GM18867 (cell line): ENCODE measurements around the gene KCNJ11.
A peak's percentile ranks its signal among the peaks of the same experiment; 100 is the strongest.

Experiments
- ATAC-seq: cut with Tn5 transposase; IDR thresholded peaks from one replicate; pipeline ENCODE4 v1.9.1; 2021; ENCODE audit warnings: mild to moderate bottlenecking, moderate library complexity; ENCODE audit not compliant: unreplicated experiment

KCNJ11 gene

GRCh38 chr11:17369094-17369493 is 19.4 kb downstream of the KCNJ11 start:
- no peak for ATAC-seq

- ATAC-seq, result no peak
Observed at GRCh38 chr11:17368551-17368950, 19.9 kb downstream of the KCNJ11 start.

GRCh38 chr11:17366495-17366894 is 22.0 kb downstream of the KCNJ11 start:
- no peak for ATAC-seq

GRCh38 chr11:17354601-17354991 is 33.9 kb downstream of the KCNJ11 start:
- ATAC-seq, result no peak

GRCh38 chr11:17353821-17354600 is 34.4 kb downstream of the KCNJ11 start:
- no peak for ATAC-seq

- ATAC-seq, result peak; percentile 49
Observed at GRCh38 chr11:17352950-17353820, 35.3 kb downstream of the KCNJ11 start.

- no peak for ATAC-seq
Observed at GRCh38 chr11:17351510-17352176, 36.8 kb downstream of the KCNJ11 start, which contains the start of gene NCR3LG1. Gene NCR3LG1, plus strand, starts transcription at chr11:17351800. Its CDS starts 170 bp downstream, at chr11:17351970.

GRCh38 chr11:17351172-17351509 is 37.3 kb downstream of the KCNJ11 start:
- no peak for ATAC-seq

- ATAC-seq, result no peak
Observed at GRCh38 chr11:17350455-17351171, 37.8 kb downstream of the KCNJ11 start.

GRCh38 chr11:17347676-17348075 is 40.8 kb downstream of the KCNJ11 start:
- no peak for ATAC-seq

- no peak for ATAC-seq
Observed at GRCh38 chr11:17343907-17344306, 44.6 kb downstream of the KCNJ11 start.

GRCh38 chr11:17343257-17343656 is 45.2 kb downstream of the KCNJ11 start:
- ATAC-seq, result no peak
